SK-N-SH (cell line): ENCODE results near the gene PROM1. TPM values are rescaled to one million over a fixed set of nuclear protein-coding genes. Genes with fewer than 3 reads are reported as not detected.

ENCODE experiments used
- CTCF ChIA-PET: fragments of 300-600, 350-600 bp; formaldehyde crosslinking; extraction: SDS; loops from one replicate; lab custom pipeline; 2021; lab: Yijun Ruan, JAX
- POLR2A ChIA-PET: fragments of 350-600 bp; sonication (Branson Sonifier 250); formaldehyde crosslinking; extraction: SDS; loops from one replicate; lab custom pipeline; 2020; ENCODE audit warnings: antibody characterized with exemption, inconsistent platforms; lab: Yijun Ruan, JAX
- DNase-seq: peaks from one replicate; pipeline ENCODE4 v3.0.0; 2012
- H2AFZ ChIP-seq: fragments of 200-600 bp; sonication (generic); 2 replicates; pipeline ENCODE4 v1.8.1; 2016; ENCODE audit warnings: antibody characterized with exemption, mild to moderate bottlenecking, low read depth
- H3F3A ChIP-seq: fragments of 200-600 bp; sonication (generic); replicated peaks from 2 replicates; pipeline ENCODE3; 2016; ENCODE audit warnings: antibody characterized with exemption, mild to moderate bottlenecking; ENCODE audit not compliant: insufficient read depth
- H3K27ac ChIP-seq, 2 experiments: fragments of 200-500 bp in 1 of 2; fragments of 200-600 bp in 1 of 2; sonication (Bioruptor generic) in 1 of 2; sonication (generic), shearing (Covaris generic) in 1 of 2; 2 replicates each; pipeline versions ENCODE4 v1.5.1 to v1.6.1; 2014 to 2016; ENCODE audit warnings: low read depth in 2 of 2, inconsistent platforms in 1 of 2, low read length in 1 of 2, mild to moderate bottlenecking in 1 of 2, mixed read lengths in 1 of 2
- H3K27me3 ChIP-seq: fragments of 200-600 bp; sonication (generic), shearing (Covaris generic); 2 replicates; pipeline ENCODE4 v1.6.1; 2016; ENCODE audit warnings: mixed run types; ENCODE audit not compliant: insufficient read depth
- H3K36me3 ChIP-seq, 2 experiments: fragments of 200-500 bp in 1 of 2; fragments of 200-600 bp in 1 of 2; sonication (Bioruptor generic) in 1 of 2; sonication (generic) in 1 of 2; replicated peaks in 1 of 2; 2 replicates each; pipeline versions ENCODE3 to v1.5.1; 2014 to 2016; ENCODE audit warnings: low read length in 1 of 2, mild to moderate bottlenecking in 1 of 2; ENCODE audit not compliant: insufficient read depth in 2 of 2, control insufficient read depth in 1 of 2
- H3K4me1 ChIP-seq, 2 experiments: fragments of 200-500 bp in 1 of 2; fragments of 200-600 bp in 1 of 2; sonication (Bioruptor generic) in 1 of 2; sonication (generic), shearing (Covaris generic) in 1 of 2; 2 replicates each; pipeline versions ENCODE4 v1.5.1 to v1.6.1; 2014 to 2016; ENCODE audit warnings: low read depth in 1 of 2, low read length in 1 of 2, mixed run types in 1 of 2; ENCODE audit not compliant: insufficient read depth in 2 of 2, control insufficient read depth in 1 of 2
- H3K4me2 ChIP-seq: fragments of 200-600 bp; sonication (generic), shearing (Covaris generic); 2 replicates; pipeline ENCODE4 v1.6.1; 2017; ENCODE audit warnings: mixed run types
- H3K4me3 ChIP-seq, 2 experiments: fragments of 200-500 bp in 1 of 2; fragments of 200-600 bp in 1 of 2; sonication (Bioruptor generic) in 1 of 2; sonication (generic), shearing (Covaris generic) in 1 of 2; 2 replicates each; pipeline versions ENCODE4 v1.5.1 to v1.8.1; 2014 to 2016; ENCODE audit warnings: low read depth in 2 of 2, inconsistent platforms in 1 of 2, low read length in 1 of 2, mild to moderate bottlenecking in 1 of 2, mixed read lengths in 1 of 2, moderate library complexity in 1 of 2
- H3K79me2 ChIP-seq: fragments of 200-600 bp; sonication (generic); 2 replicates; pipeline ENCODE4 v1.8.1; 2017; ENCODE audit warnings: mild to moderate bottlenecking; ENCODE audit not compliant: insufficient read depth
- H3K9ac ChIP-seq: fragments of 200-600 bp; sonication (generic); 2 replicates; pipeline ENCODE4 v1.6.1; 2017; ENCODE audit warnings: mixed run types
- H3K9me2 ChIP-seq: fragments of 200-600 bp; sonication (generic); 2 replicates; pipeline ENCODE4 v1.6.1; 2017; ENCODE audit warnings: mixed run types
- H3K9me3 ChIP-seq: fragments of 200-600 bp; sonication (generic); 2 replicates; pipeline ENCODE4 v1.6.1; 2017; ENCODE audit warnings: mixed run types, mild to moderate bottlenecking, moderate library complexity
- H4K20me1 ChIP-seq: fragments of 200-600 bp; sonication (generic); 2 replicates; pipeline ENCODE4 v1.6.1; 2017; ENCODE audit warnings: mild to moderate bottlenecking, mixed run types; ENCODE audit not compliant: insufficient read depth
- EP300 ChIP-seq, 2 experiments: IDR thresholded peaks; 2 replicates each; pipeline versions ENCODE4 v1.4.0 to v1.6.1; 2012; ENCODE audit warnings: borderline replicate concordance in 1 of 2, low read depth in 1 of 2, low read length in 1 of 2
- FOXM1 ChIP-seq: IDR thresholded peaks from 2 replicates; pipeline ENCODE4 v1.4.0; 2012; ENCODE audit warnings: low read depth, mild to moderate bottlenecking
- GABPA ChIP-seq: IDR thresholded peaks from 2 replicates; pipeline ENCODE4 v1.4.0; 2012; ENCODE audit warnings: low read depth, mild to moderate bottlenecking
- JUND ChIP-seq: IDR thresholded peaks from 2 replicates; pipeline ENCODE4 v1.4.0; 2012
- MXI1 ChIP-seq: IDR thresholded peaks from 2 replicates; pipeline ENCODE4 v1.6.1; 2012; ENCODE audit warnings: mild to moderate bottlenecking, low read depth, low read length, improper control_type of control experiment
- NFIC ChIP-seq: IDR thresholded peaks from 2 replicates; pipeline ENCODE4 v1.4.0; 2012; ENCODE audit warnings: borderline replicate concordance
- NRF1 ChIP-seq: IDR thresholded peaks from 2 replicates; pipeline ENCODE4 v1.6.1; 2012; ENCODE audit warnings: low read depth, mild to moderate bottlenecking, low read length
- PBX3 ChIP-seq: IDR thresholded peaks from 2 replicates; pipeline ENCODE4; 2012
- RAD21 ChIP-seq: IDR thresholded peaks from 2 replicates; pipeline ENCODE4 v1.6.1; 2012; ENCODE audit warnings: mild to moderate bottlenecking, low read length
- RCOR1 ChIP-seq: fragments of 150-350 bp; IDR thresholded peaks from 2 replicates; pipeline ENCODE4 v1.6.1; 2017; ENCODE audit warnings: antibody characterized with exemption, low read length
- RFX5 ChIP-seq: IDR thresholded peaks from 2 replicates; pipeline ENCODE4 v1.6.1; 2012; ENCODE audit warnings: mild to moderate bottlenecking, improper control_type of control experiment, low read length
- TCF12 ChIP-seq: IDR thresholded peaks from 2 replicates; pipeline ENCODE4 v1.4.0; 2012
- YY1 ChIP-seq: IDR thresholded peaks from 2 replicates; pipeline ENCODE4 v1.4.0; 2012; ENCODE audit warnings: low read depth, mild to moderate bottlenecking
- WGBS: methylation state at CpG from one replicate; pipeline ENCODE4 v1.1.6; 2017; ENCODE audit warnings: low lambda C conversion rate; 5-methylcytosine and 5-hydroxymethylcytosine counted together
- polyA plus RNA-seq, 3 experiments: library from polyadenylated mRNA; depleted of rRNA; stranded (reverse); fragments of >200 nt; gene quantifications; 2 replicates each; pipeline ENCODE4 v1.2.3, GENCODE V29; 2012
- TF ChIP-seq, protein P1 (sequence below): IDR thresholded peaks from 2 replicates; pipeline ENCODE4 v1.6.1; 2012; ENCODE audit warnings: mild to moderate bottlenecking, low read depth, low read length, moderate library complexity
- TF ChIP-seq, protein P2 (sequence below): fragments of 150-350 bp; IDR thresholded peaks from 2 replicates; pipeline ENCODE4 v1.6.1; 2016; ENCODE audit warnings: mild to moderate bottlenecking, low read depth, low read length

Gene PROM1
- polyA plus RNA-seq, 1 of the 3 experiments (the other 2 are of a cell fraction), result not detected

- no peaks in the 10 kb centered on the region for H3K27me3 ChIP-seq
- peaks cover 0 to 5% of the 10 kb centered on the region in 2 experiments; a peak in 1 of 4 replicates for H3K4me1 ChIP-seq
- no peak overlapping the region for H2AFZ ChIP-seq
- ChIA-PET CTCF (no interaction called here), POLR2A (no interaction called here)
- H4K20me1 ChIP-seq, result no peaks in the 10 kb centered on the region
- no peak overlapping the region for H3K9ac ChIP-seq
- H3K27ac ChIP-seq, result no peak overlapping the region
- no peaks in the 10 kb centered on the region for H3K9me3 ChIP-seq
- no peaks in the 10 kb centered on the region for H3K36me3 ChIP-seq
- TF ChIP-seq JUND, result no peak
- TF ChIP-seq, protein P1, sequence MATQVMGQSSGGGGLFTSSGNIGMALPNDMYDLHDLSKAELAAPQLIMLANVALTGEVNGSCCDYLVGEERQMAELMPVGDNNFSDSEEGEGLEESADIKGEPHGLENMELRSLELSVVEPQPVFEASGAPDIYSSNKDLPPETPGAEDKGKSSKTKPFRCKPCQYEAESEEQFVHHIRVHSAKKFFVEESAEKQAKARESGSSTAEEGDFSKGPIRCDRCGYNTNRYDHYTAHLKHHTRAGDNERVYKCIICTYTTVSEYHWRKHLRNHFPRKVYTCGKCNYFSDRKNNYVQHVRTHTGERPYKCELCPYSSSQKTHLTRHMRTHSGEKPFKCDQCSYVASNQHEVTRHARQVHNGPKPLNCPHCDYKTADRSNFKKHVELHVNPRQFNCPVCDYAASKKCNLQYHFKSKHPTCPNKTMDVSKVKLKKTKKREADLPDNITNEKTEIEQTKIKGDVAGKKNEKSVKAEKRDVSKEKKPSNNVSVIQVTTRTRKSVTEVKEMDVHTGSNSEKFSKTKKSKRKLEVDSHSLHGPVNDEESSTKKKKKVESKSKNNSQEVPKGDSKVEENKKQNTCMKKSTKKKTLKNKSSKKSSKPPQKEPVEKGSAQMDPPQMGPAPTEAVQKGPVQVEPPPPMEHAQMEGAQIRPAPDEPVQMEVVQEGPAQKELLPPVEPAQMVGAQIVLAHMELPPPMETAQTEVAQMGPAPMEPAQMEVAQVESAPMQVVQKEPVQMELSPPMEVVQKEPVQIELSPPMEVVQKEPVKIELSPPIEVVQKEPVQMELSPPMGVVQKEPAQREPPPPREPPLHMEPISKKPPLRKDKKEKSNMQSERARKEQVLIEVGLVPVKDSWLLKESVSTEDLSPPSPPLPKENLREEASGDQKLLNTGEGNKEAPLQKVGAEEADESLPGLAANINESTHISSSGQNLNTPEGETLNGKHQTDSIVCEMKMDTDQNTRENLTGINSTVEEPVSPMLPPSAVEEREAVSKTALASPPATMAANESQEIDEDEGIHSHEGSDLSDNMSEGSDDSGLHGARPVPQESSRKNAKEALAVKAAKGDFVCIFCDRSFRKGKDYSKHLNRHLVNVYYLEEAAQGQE, result no peak
- TF ChIP-seq EP300 (IDR thresholded peaks at IDR 0.05; ENCODE audit: borderline replicate concordance in 1 of 2, low read depth in 1 of 2, low read length in 1 of 2), result no peak
- no peak for TF ChIP-seq GABPA
- no peak for TF ChIP-seq PBX3
- TF ChIP-seq RCOR1, result no peak
- TF ChIP-seq YY1, result no peak
- TF ChIP-seq RFX5, result no peak
- no peak for TF ChIP-seq TCF12
- no peak for TF ChIP-seq NRF1
- TF ChIP-seq MXI1, result no peak
- TF ChIP-seq RAD21, result no peak
- TF ChIP-seq FOXM1, result no peak
- TF ChIP-seq, protein P2, sequence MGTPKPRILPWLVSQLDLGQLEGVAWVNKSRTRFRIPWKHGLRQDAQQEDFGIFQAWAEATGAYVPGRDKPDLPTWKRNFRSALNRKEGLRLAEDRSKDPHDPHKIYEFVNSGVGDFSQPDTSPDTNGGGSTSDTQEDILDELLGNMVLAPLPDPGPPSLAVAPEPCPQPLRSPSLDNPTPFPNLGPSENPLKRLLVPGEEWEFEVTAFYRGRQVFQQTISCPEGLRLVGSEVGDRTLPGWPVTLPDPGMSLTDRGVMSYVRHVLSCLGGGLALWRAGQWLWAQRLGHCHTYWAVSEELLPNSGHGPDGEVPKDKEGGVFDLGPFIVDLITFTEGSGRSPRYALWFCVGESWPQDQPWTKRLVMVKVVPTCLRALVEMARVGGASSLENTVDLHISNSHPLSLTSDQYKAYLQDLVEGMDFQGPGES, result no peak
- no peak for TF ChIP-seq NFIC
- H3K9me2 ChIP-seq, result no peaks in the 10 kb centered on the region
- no peak overlapping the region for H3K4me2 ChIP-seq
- 47% methylated on average over 4 of the region's 4 CpGs for WGBS
- no peaks in the 10 kb centered on the region for H3F3A ChIP-seq
- no peak for DNase-seq
- no peak overlapping the region for H3K4me3 ChIP-seq
- H3K79me2 ChIP-seq, result no peaks in the 10 kb centered on the region
These were observed 38.5 kb upstream of the PROM1 start for GRCh38 chr4:16122308-16122711.
